ENCODE measurements around the gene PLCB4.

PLCB4 gene

GRCh38 chr20:9302091-9302462 is 233.2 kb downstream of the PLCB4 start:
- DNase-seq (ENCODE audit: low read depth in 2 of 3, low spot score in 1 of 3): no peak

- no peak for DNase-seq (ENCODE audit: low read depth in 2 of 3, low spot score in 1 of 3)
Observed at GRCh38 chr20:9306521-9306920, 237.6 kb downstream of the PLCB4 start.

GRCh38 chr20:9308056-9308455 is 239.2 kb downstream of the PLCB4 start:
- no peak for DNase-seq (ENCODE audit: low read depth in 2 of 3, low spot score in 1 of 3)

GRCh38 chr20:9311132-9311531 is 242.2 kb downstream of the PLCB4 start:
- DNase-seq (ENCODE audit: low read depth in 2 of 3, low spot score in 1 of 3): no peak

- DNase-seq (ENCODE audit: low read depth in 2 of 3, low spot score in 1 of 3): no peak
Observed at GRCh38 chr20:9319687-9320384, 250.9 kb downstream of the PLCB4 start.

GRCh38 chr20:9321007-9321406 is 252.1 kb downstream of the PLCB4 start:
- DNase-seq (ENCODE audit: low read depth in 2 of 3, low spot score in 1 of 3): no peak

- no peak for DNase-seq (ENCODE audit: low read depth in 2 of 3, low spot score in 1 of 3)
Observed at GRCh38 chr20:9322661-9323060, 253.8 kb downstream of the PLCB4 start.

- no peak for DNase-seq (ENCODE audit: low read depth in 2 of 3, low spot score in 1 of 3)
Observed at GRCh38 chr20:9323622-9324021, 254.7 kb downstream of the PLCB4 start.

GRCh38 chr20:9329355-9330101 is 260.6 kb downstream of the PLCB4 start:
- DNase-seq (ENCODE audit: low read depth in 2 of 3, low spot score in 1 of 3): no peak

- no peak for DNase-seq (ENCODE audit: low read depth in 2 of 3, low spot score in 1 of 3)
Observed at GRCh38 chr20:9330151-9330550, 261.3 kb downstream of the PLCB4 start.

- DNase-seq (ENCODE audit: low read depth in 2 of 3, low spot score in 1 of 3): no peak
Observed at GRCh38 chr20:9331707-9332435, 263.0 kb downstream of the PLCB4 start.

GRCh38 chr20:9332791-9333479 is 264.0 kb downstream of the PLCB4 start:
- DNase-seq (ENCODE audit: low read depth in 2 of 3, low spot score in 1 of 3): no peak

- no peak for DNase-seq (ENCODE audit: low read depth in 2 of 3, low spot score in 1 of 3)
Observed at GRCh38 chr20:9334866-9335265, 266.0 kb downstream of the PLCB4 start.

- DNase-seq (ENCODE audit: low read depth in 2 of 3, low spot score in 1 of 3): no peak
Observed at GRCh38 chr20:9338101-9338500, 269.2 kb downstream of the PLCB4 start.

GRCh38 chr20:9339708-9340107 is 270.8 kb downstream of the PLCB4 start:
- DNase-seq (ENCODE audit: low read depth in 2 of 3, low spot score in 1 of 3): no peak

- no peak for DNase-seq (ENCODE audit: low read depth in 2 of 3, low spot score in 1 of 3)
Observed at GRCh38 chr20:9342651-9343050, 273.8 kb downstream of the PLCB4 start.

GRCh38 chr20:9344083-9344920 is 275.4 kb downstream of the PLCB4 start:
- no peak for DNase-seq (ENCODE audit: low read depth in 2 of 3, low spot score in 1 of 3)

- DNase-seq (ENCODE audit: low read depth in 2 of 3, low spot score in 1 of 3): no peak
Observed at GRCh38 chr20:9348316-9348715, 279.4 kb downstream of the PLCB4 start.

- no peak for DNase-seq (ENCODE audit: low read depth in 2 of 3, low spot score in 1 of 3)
Observed at GRCh38 chr20:9348747-9349146, 279.9 kb downstream of the PLCB4 start.

- no peak for DNase-seq (ENCODE audit: low read depth in 2 of 3, low spot score in 1 of 3)
Observed at GRCh38 chr20:9349249-9349648, 280.4 kb downstream of the PLCB4 start.

GRCh38 chr20:9352739-9353138 is 283.9 kb downstream of the PLCB4 start:
- DNase-seq (ENCODE audit: low read depth in 2 of 3, low spot score in 1 of 3): no peak
